HAP-1 (cell line): ENCODE data around the gene ART1.

Experiments used
- DNase-seq, 2 experiments: peaks; one replicate each; pipeline ENCODE4 v3.0.0-alpha.2; 2016 to 2020; ENCODE audit warnings: low spot score in 2 of 2
- H3K27me3 ChIP-seq: fragments of 250-450 bp; sonication (Bioruptor Pico); 2 replicates; pipeline ENCODE4 v1.5.1; 2020; ENCODE audit warnings: low read depth, mild to moderate bottlenecking, moderate library complexity
- H3K36me3 ChIP-seq: fragments of 250-450 bp; sonication (Bioruptor Pico); replicated peaks from 2 replicates; pipeline ENCODE4 v1.5.1; 2020; ENCODE audit warnings: mild to moderate bottlenecking
- H3K4me1 ChIP-seq: fragments of 250-450 bp; sonication (Bioruptor Pico); 2 replicates; pipeline ENCODE4 v1.5.1; 2020; ENCODE audit warnings: mild to moderate bottlenecking
- H3K4me3 ChIP-seq: fragments of 250-450 bp; sonication (Bioruptor Pico); 2 replicates; pipeline ENCODE4 v1.5.1; 2020; ENCODE audit warnings: mild to moderate bottlenecking, moderate library complexity
- H3K9me3 ChIP-seq: fragments of 250-450 bp; sonication (Bioruptor Pico); 2 replicates; pipeline ENCODE4 v1.5.1; 2020; ENCODE audit warnings: mild to moderate bottlenecking, moderate library complexity
- in situ Hi-C: fragments of 300-500 bp; cut with MboI; formaldehyde crosslinking; loops from 3 replicates; pipeline ENCODE4 v1.14.3; 2020; ENCODE audit warnings: low sequenced_read_pairs, inconsistent platforms, mixed read lengths

The ART1 gene

DNA sequence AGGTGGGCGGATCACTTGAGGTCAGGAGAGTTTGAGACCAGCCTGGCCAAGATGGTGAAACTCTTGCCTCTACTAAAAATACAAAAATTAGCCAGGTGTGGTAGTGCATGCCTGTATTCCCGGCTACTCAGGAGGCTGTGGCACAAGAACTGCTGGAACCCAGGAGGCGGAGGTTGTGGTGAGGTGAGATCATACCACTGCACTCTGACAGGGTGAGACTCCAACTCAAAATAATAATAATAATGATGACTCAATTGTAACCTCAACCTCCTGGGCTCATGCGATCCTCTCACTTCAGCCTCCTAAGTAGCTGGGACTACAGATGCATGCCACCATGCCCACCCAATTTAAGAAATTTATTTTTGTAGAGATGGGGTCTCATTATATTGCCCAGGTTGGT, 41.8 kb downstream of the ART1 start:
- DNase-seq, result no peak
- Histone ChIP-seq H3K4me1 (peaks cover 8% of the 10 kb centered on the region; the same call in 1 of the 2 replicates), H3K4me3 (no peak overlapping the region), H3K27me3 (no peaks in the 10 kb centered on the region), H3K9me3 (no peaks in the 10 kb centered on the region), H3K36me3 (peaks cover 81% of the 10 kb centered on the region)
- in situ Hi-C loops, result no loop called here

DNA sequence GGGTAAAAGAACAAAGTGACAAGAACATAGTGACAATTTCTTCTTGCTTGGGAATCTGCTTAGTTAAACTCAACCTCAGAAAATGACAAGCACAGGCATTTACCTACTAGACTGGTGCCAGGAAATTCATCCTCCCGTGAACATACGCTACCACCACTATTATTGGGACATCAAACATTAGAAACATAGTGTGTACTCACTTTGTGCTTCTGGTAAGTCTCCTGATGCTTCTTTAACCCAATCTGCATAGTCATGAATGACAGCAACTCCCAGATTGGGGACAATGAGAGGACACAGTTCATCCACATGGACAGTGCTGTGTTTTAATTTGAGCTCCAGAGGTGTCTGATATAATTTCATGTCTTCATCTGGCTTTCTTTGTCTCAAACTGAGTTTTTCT, 55.5 kb downstream of the ART1 start:
- peaks cover 88% of the 10 kb centered on the region for H3K36me3 ChIP-seq
- in situ Hi-C loops, result loop anchor here (10.0 kb wide), 1 partner anchor 64 kb away; no protein-coding TSS in a partner anchor

DNA sequence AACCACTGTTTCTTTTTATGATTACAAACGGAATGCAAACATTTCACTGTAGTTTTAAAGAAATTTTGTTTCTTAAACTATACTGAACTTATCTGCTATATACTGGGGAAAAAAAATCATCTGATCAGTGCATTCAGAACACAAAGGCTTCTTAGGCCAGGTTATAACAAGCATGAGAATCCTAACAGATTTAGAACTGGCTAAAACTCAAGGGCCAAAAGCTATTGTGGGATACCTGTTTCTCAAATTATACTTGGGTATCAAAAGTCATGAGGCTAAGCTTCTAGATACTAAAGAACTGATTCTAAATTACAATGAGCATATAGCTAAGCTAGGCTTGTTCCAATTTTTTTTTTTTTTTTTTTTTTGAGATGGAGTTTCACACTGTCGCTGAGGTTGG, 56.0 kb downstream of the ART1 start:
- Histone ChIP-seq H3K4me3 (no peak overlapping the region), H3K9me3 (no peaks in the 10 kb centered on the region), H3K4me1 (no peaks in the 10 kb centered on the region), H3K36me3 (peaks cover 85% of the 10 kb centered on the region), H3K27me3 (no peaks in the 10 kb centered on the region)
- no peak for DNase-seq
- in situ Hi-C loops, result loop anchor here (10.0 kb wide), 1 partner anchor 64 kb away; no protein-coding TSS in a partner anchor

More for the DNA sequence above, 55.5 kb downstream of the ART1 start:
- Histone ChIP-seq H3K9me3 (no peaks in the 10 kb centered on the region), H3K27me3 (no peaks in the 10 kb centered on the region), H3K4me3 (no peak overlapping the region), H3K4me1 (no peaks in the 10 kb centered on the region)
- DNase-seq, result no peak

DNA sequence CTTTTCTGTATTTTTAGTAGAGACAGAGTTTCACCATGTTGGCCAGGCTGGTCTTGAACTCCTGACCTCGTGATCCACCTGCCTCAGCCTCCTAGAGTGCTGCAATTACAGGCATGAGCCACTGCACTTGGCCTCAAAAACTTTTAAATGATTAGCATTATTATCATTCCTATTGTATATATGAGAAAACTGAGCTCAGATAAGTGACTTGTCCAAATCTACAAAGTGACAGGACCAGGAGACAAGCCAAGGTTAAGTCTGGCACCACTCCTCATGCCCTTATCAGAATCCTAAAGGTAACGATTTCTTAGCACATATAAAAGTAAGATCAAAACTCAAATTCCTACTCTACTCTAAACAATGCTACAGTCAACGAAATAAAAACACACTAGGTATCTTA, 58.5 kb downstream of the ART1 start:
- Histone ChIP-seq H3K36me3 (peaks cover 80% of the 10 kb centered on the region), H3K4me3 (no peak overlapping the region), H3K4me1 (no peaks in the 10 kb centered on the region), H3K9me3 (no peaks in the 10 kb centered on the region), H3K27me3 (no peaks in the 10 kb centered on the region)
- DNase-seq, result no peak
- in situ Hi-C loops, result loop anchor here (10.0 kb wide), 1 partner anchor 61 kb away; no protein-coding TSS in a partner anchor

DNA sequence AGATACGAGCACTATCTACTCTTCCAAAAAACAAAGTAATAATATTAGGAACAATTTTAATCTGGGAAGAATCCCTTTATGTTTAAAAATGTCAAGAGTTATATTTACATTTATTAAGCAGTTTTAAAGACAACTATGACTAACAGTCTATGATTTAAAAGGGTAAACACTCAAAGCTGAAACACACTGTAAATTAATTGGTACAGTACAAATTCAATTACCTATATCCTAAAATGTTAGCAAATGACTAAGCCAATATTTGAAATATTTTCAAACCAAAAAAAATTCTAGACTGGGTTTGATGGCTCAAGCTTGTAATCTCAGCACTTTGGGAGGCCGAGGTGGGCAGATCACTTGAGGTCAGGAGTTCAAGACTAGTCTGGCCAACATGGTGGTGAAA, 62.2 kb downstream of the ART1 start:
- Histone ChIP-seq H3K36me3 (peaks cover 79% of the 10 kb centered on the region), H3K9me3 (no peaks in the 10 kb centered on the region), H3K27me3 (no peaks in the 10 kb centered on the region), H3K4me1 (no peaks in the 10 kb centered on the region), H3K4me3 (no peak overlapping the region)
- DNase-seq, result no peak
- in situ Hi-C loops, result loop anchor here (10.0 kb wide), 1 partner anchor 58 kb away; no protein-coding TSS in a partner anchor

DNA sequence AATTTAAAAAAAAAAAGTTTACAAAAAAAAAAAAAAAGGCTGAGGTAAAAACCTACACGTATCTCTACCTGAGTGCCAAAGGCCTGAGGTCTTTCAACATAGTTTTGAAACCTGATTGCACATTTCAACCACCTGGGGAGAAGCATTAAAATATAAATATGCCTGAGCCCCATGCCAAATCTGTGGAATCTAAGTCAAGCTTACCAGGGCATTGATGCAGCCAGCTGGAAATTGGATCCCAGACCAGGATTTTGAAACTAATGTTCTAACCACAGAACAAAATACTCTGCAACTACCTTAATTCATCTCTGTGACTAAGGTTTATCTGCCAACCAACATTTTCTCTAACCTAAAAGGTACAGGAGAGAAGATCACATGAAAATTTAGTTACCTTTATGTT, 65.0 kb downstream of the ART1 start:
- no peaks in the 10 kb centered on the region for H3K9me3 ChIP-seq
- H3K4me1 ChIP-seq, result no peaks in the 10 kb centered on the region
- no peaks in the 10 kb centered on the region for H3K27me3 ChIP-seq
- in situ Hi-C loops, result loop anchor here (10.0 kb wide), 1 partner anchor 55 kb away; no protein-coding TSS in a partner anchor
- no peak for DNase-seq
- peaks cover 79% of the 10 kb centered on the region for H3K36me3 ChIP-seq
- no peak overlapping the region for H3K4me3 ChIP-seq

DNA sequence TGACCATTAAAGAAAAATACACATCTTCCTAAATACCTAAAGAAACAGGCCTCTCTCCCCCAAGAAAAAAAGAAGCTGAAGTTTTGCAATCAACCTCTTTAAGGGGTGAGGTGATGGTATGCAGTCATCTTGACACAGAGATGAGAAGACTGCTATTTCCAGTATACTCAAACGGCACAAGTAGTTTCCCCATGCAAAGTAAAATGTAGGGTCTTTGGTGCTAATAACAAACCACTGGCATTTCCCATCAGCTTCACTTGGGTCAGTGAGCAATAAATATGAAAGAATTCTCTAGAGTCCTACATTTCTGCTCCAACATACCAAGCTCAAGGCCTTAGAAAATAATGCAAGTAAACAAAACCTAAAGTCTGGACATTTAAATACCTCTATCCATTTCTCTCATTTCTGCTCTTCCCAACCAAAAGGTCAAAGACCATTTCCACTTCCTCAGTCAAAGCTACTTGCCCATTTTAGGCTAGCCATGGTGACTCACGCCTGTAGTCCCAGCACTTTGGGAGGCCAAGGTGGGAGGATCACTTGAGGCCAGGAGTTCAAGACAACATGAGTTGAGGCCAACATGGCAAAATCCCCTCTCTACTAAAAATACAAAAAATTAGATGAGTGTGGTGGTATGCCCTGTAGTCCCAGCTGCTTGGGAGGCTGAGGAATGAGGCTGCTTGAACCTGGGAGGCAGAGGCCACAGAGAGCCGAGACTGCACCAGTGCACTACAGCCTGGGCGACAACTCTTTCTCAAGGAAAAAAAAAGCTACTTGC, 65.7 kb downstream of the ART1 start:
- Histone ChIP-seq H3K4me1 (no peaks in the 10 kb centered on the region), H3K27me3 (no peaks in the 10 kb centered on the region), H3K36me3 (peaks cover 76% of the 10 kb centered on the region), H3K9me3 (no peaks in the 10 kb centered on the region), H3K4me3 (no peak overlapping the region)
- in situ Hi-C loops, result no loop called here
- DNase-seq, result no peak

DNA sequence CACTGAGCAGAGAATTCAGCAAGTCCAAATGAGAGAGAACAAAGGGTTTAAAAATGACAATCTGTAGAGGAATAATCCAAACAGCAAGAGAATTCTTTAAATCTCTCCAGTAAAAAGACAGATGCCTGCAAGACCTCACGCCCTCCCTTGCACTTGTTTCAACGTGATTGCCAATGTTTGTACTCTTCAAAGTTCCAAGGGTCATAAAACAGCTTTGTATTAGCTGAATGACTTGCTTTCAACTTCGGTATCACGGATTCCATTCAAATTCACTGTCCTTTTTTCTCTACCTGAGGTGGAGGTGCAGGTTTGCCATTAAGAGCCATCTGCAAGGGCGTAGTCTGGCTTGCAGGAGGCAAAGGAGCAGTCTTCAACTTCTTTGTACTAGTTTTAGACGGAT, 67.3 kb downstream of the ART1 start:
- no peak for DNase-seq
- in situ Hi-C loops, result no loop called here
- H3K36me3 ChIP-seq, result peaks cover 79% of the 10 kb centered on the region

More for the DNA sequence above, 67.3 kb downstream of the ART1 start:
- no peaks in the 10 kb centered on the region for H3K27me3 ChIP-seq
- H3K4me3 ChIP-seq, result no peak overlapping the region
- H3K4me1 ChIP-seq, result no peaks in the 10 kb centered on the region
- no peaks in the 10 kb centered on the region for H3K9me3 ChIP-seq
